Activated T-helper 17 cell treated with anti-CD3 and anti-CD28 coated beads, Interleukin-2, amount 50 U/mL, for 72 hours (primary cell): ENCODE measurements around the gene PLEKHA7. TPM values are rescaled to one million over a fixed set of nuclear protein-coding genes. Genes with fewer than 3 reads are reported as not detected.

Experiments
- ATAC-seq: fragments of 150-1000 bp; cut with Tn5 transposase; replicated peaks from 2 replicates; pipeline ENCODE4 v1.10.0; 2021; ENCODE audit warnings: mild to moderate bottlenecking, moderate library complexity
- H3K27ac Mint-ChIP-seq: one replicate; pipeline ENCODE4 v1.8.0; 2022; ENCODE audit warnings: mixed read lengths
- H3K27me3 Mint-ChIP-seq: one replicate; pipeline ENCODE4 v1.8.0; 2022; ENCODE audit warnings: mixed read lengths
- H3K36me3 Mint-ChIP-seq: one replicate; pipeline ENCODE4 v1.8.0; 2022; ENCODE audit warnings: low read depth, mild to moderate bottlenecking, mixed read lengths
- H3K4me1 Mint-ChIP-seq: one replicate; pipeline ENCODE4 v1.8.0; 2022; ENCODE audit warnings: mixed read lengths
- H3K4me3 Mint-ChIP-seq: one replicate; pipeline ENCODE4 v1.8.0; 2022; ENCODE audit warnings: mild to moderate bottlenecking, mixed read lengths
- H3K9me3 Mint-ChIP-seq: one replicate; pipeline ENCODE4 v1.8.0; 2022; ENCODE audit warnings: mixed read lengths
- total RNA-seq, 2 donors: library from RNA; stranded (reverse); gene quantifications; one replicate each; pipeline ENCODE4 v1.2.3, GENCODE V29; 2022

Gene PLEKHA7
- total RNA-seq, 2 donors from 2014 or later: 2.7 to 35.2 TPM

- Mint-ChIP-seq H3K27me3 (no peaks in the 10 kb centered on the region), H3K27ac (peak overlapping the region; percentile 22), H3K36me3 (no peaks in the 10 kb centered on the region), H3K9me3 (no peaks in the 10 kb centered on the region), H3K4me1 (no peaks in the 10 kb centered on the region), H3K4me3 (no peak overlapping the region)
- no peak for ATAC-seq
Measured at GRCh38 chr11:16997624-16998023, 16.6 kb downstream of the PLEKHA7 start.

GRCh38 chr11:16993495-16993894, 20.7 kb downstream of the PLEKHA7 start:
- H3K4me3 Mint-ChIP-seq: no peak overlapping the region
- no peaks in the 10 kb centered on the region for H3K36me3 Mint-ChIP-seq
- no peaks in the 10 kb centered on the region for H3K27me3 Mint-ChIP-seq
- H3K27ac Mint-ChIP-seq: no peak overlapping the region
- no peaks in the 10 kb centered on the region for H3K4me1 Mint-ChIP-seq
- no peak for ATAC-seq
- H3K9me3 Mint-ChIP-seq: no peaks in the 10 kb centered on the region

- H3K4me1 Mint-ChIP-seq: no peaks in the 10 kb centered on the region
- no peaks in the 10 kb centered on the region for H3K9me3 Mint-ChIP-seq
- no peak overlapping the region for H3K27ac Mint-ChIP-seq
- H3K4me3 Mint-ChIP-seq: no peak overlapping the region
- ATAC-seq: no peak
- no peaks in the 10 kb centered on the region for H3K36me3 Mint-ChIP-seq
- no peaks in the 10 kb centered on the region for H3K27me3 Mint-ChIP-seq
Measured at GRCh38 chr11:16992846-16993245, 21.4 kb downstream of the PLEKHA7 start.

GRCh38 chr11:16989554-16989953, 24.7 kb downstream of the PLEKHA7 start:
- no peaks in the 10 kb centered on the region for H3K27me3 Mint-ChIP-seq

GRCh38 chr11:16987205-16987568, 27.0 kb downstream of the PLEKHA7 start:
- ATAC-seq: no peak
- no peaks in the 10 kb centered on the region for H3K36me3 Mint-ChIP-seq
- peaks cover 16% of the 10 kb centered on the region for H3K4me1 Mint-ChIP-seq
- H3K9me3 Mint-ChIP-seq: no peaks in the 10 kb centered on the region
- H3K27me3 Mint-ChIP-seq: no peaks in the 10 kb centered on the region
- no peak overlapping the region for H3K4me3 Mint-ChIP-seq
- H3K27ac Mint-ChIP-seq: peak overlapping the region; percentile 15

More at GRCh38 chr11:16989554-16989953, 24.7 kb downstream of the PLEKHA7 start:
- Mint-ChIP-seq H3K4me1 (peaks cover 16% of the 10 kb centered on the region), H3K9me3 (no peaks in the 10 kb centered on the region), H3K27ac (peak overlapping the region; percentile 23), H3K36me3 (no peaks in the 10 kb centered on the region), H3K4me3 (no peak overlapping the region)
- ATAC-seq: no peak

GRCh38 chr11:16986434-16987204, 27.6 kb downstream of the PLEKHA7 start:
- no peak overlapping the region for H3K27ac Mint-ChIP-seq
- H3K9me3 Mint-ChIP-seq: no peaks in the 10 kb centered on the region
- ATAC-seq: peak; percentile 91
- peaks cover 16% of the 10 kb centered on the region for H3K4me1 Mint-ChIP-seq
- peak overlapping the region; percentile 16 for H3K4me3 Mint-ChIP-seq
- H3K36me3 Mint-ChIP-seq: no peaks in the 10 kb centered on the region
- H3K27me3 Mint-ChIP-seq: no peaks in the 10 kb centered on the region

- Mint-ChIP-seq H3K4me3 (no peak overlapping the region), H3K27ac (no peak overlapping the region), H3K27me3 (no peaks in the 10 kb centered on the region), H3K9me3 (no peaks in the 10 kb centered on the region), H3K36me3 (no peaks in the 10 kb centered on the region), H3K4me1 (peaks cover 16% of the 10 kb centered on the region)
- ATAC-seq: no peak
Measured at GRCh38 chr11:16985297-16985696, 28.9 kb downstream of the PLEKHA7 start.

GRCh38 chr11:16984229-16984628, 30.0 kb downstream of the PLEKHA7 start:
- Mint-ChIP-seq H3K4me1 (peaks cover 16% of the 10 kb centered on the region), H3K27ac (no peak overlapping the region), H3K36me3 (no peaks in the 10 kb centered on the region), H3K27me3 (no peaks in the 10 kb centered on the region), H3K4me3 (no peak overlapping the region), H3K9me3 (no peaks in the 10 kb centered on the region)
- no peak for ATAC-seq

GRCh38 chr11:16982809-16983208, 31.4 kb downstream of the PLEKHA7 start:
- H3K9me3 Mint-ChIP-seq: no peaks in the 10 kb centered on the region
- no peak for ATAC-seq
- H3K36me3 Mint-ChIP-seq: no peaks in the 10 kb centered on the region
- peaks cover 16% of the 10 kb centered on the region for H3K4me1 Mint-ChIP-seq
- no peak overlapping the region for H3K4me3 Mint-ChIP-seq
- H3K27ac Mint-ChIP-seq: peak overlapping the region; percentile 8
- H3K27me3 Mint-ChIP-seq: no peaks in the 10 kb centered on the region

- ATAC-seq: no peak
- H3K9me3 Mint-ChIP-seq: no peaks in the 10 kb centered on the region
- H3K27ac Mint-ChIP-seq: no peak overlapping the region
- H3K27me3 Mint-ChIP-seq: no peaks in the 10 kb centered on the region
- no peak overlapping the region for H3K4me3 Mint-ChIP-seq
- peaks cover 11% of the 10 kb centered on the region for H3K4me1 Mint-ChIP-seq
- no peaks in the 10 kb centered on the region for H3K36me3 Mint-ChIP-seq
Measured at GRCh38 chr11:16982256-16982671, 31.9 kb downstream of the PLEKHA7 start.

GRCh38 chr11:16981651-16982194, 32.5 kb downstream of the PLEKHA7 start:
- Mint-ChIP-seq H3K9me3 (no peaks in the 10 kb centered on the region), H3K27ac (no peak overlapping the region), H3K4me1 (peaks cover 11% of the 10 kb centered on the region), H3K4me3 (no peak overlapping the region), H3K36me3 (no peaks in the 10 kb centered on the region), H3K27me3 (no peaks in the 10 kb centered on the region)
- ATAC-seq: no peak

- Mint-ChIP-seq H3K27ac (no peak overlapping the region), H3K4me3 (no peak overlapping the region)
- no peak for ATAC-seq
Measured at GRCh38 chr11:16979703-16980622, 34.3 kb downstream of the PLEKHA7 start.

GRCh38 chr11:16977994-16978315, 36.3 kb downstream of the PLEKHA7 start:
- H3K27ac Mint-ChIP-seq: peak overlapping the region; percentile 0
- no peaks in the 10 kb centered on the region for H3K4me1 Mint-ChIP-seq
- no peak overlapping the region for H3K4me3 Mint-ChIP-seq
- no peaks in the 10 kb centered on the region for H3K27me3 Mint-ChIP-seq
- no peaks in the 10 kb centered on the region for H3K9me3 Mint-ChIP-seq
- ATAC-seq: no peak
- H3K36me3 Mint-ChIP-seq: no peaks in the 10 kb centered on the region

More at GRCh38 chr11:16979703-16980622, 34.3 kb downstream of the PLEKHA7 start:
- Mint-ChIP-seq H3K9me3 (no peaks in the 10 kb centered on the region), H3K36me3 (no peaks in the 10 kb centered on the region), H3K4me1 (no peaks in the 10 kb centered on the region), H3K27me3 (no peaks in the 10 kb centered on the region)

- Mint-ChIP-seq H3K4me1 (no peaks in the 10 kb centered on the region), H3K27ac (peak overlapping the region; percentile 0), H3K4me3 (no peak overlapping the region), H3K9me3 (no peaks in the 10 kb centered on the region), H3K36me3 (no peaks in the 10 kb centered on the region), H3K27me3 (no peaks in the 10 kb centered on the region)
- no peak for ATAC-seq
Measured at GRCh38 chr11:16977136-16977993, 36.8 kb downstream of the PLEKHA7 start.
